HG02840 (cell line): Measurements from ENCODE around the gene RAB36.

Experiments
- ATAC-seq: cut with Tn5 transposase; IDR thresholded peaks from one replicate; pipeline ENCODE4 v1.9.1; 2021; ENCODE audit warnings: mild to moderate bottlenecking, moderate library complexity, moderate number of reproducible peaks; ENCODE audit not compliant: unreplicated experiment, low FRiP score

Gene RAB36

GRCh38 chr22:23108249-23109078 is 36.8 kb upstream of the RAB36 start:
- no peak for ATAC-seq

DNA sequence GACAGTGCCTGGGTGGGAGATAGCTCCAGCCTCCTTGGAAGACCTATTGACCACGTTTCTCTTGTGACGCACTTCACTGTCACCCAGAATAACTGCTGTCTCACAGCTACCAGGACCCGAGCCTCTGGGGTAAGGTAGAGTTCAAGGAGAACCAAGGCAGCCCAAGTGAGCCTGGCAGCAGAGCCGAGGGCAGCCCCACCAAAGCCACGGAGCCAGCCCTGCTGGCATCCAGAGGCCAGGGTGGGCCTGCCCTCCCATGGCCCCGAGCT is 36.3 kb upstream of the RAB36 start:
- ATAC-seq: no peak

DNA sequence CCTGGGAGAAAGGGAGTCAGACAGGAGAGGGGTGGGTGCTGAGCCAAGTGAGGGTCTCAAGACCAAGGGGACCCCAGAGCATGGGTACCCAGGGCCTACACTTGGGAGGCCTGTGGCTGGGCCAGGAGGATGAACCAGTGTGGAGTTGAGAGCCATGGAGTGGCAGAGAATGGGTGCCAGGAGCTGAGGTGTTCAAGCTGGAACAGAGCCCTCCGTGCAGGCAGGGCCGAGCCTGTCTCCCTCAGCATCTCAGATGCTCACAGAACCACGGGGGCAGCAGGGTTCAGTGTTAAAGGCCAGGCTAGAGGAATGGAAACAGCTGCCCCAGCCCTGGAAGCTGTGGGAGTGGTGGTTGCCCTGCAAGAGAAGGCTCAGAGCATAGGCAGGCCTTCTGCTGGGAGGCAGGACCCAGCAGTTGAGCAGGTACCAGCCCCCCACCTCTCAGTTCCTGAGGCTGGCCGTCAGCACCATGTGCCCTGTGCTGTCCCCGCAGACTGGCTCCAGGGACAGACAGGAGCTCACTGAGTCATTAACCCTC is 35.8 kb upstream of the RAB36 start:
- ATAC-seq: no peak

- no peak for ATAC-seq
Measured at GRCh38 chr22:23110190-23110921, 34.9 kb upstream of the RAB36 start.

DNA sequence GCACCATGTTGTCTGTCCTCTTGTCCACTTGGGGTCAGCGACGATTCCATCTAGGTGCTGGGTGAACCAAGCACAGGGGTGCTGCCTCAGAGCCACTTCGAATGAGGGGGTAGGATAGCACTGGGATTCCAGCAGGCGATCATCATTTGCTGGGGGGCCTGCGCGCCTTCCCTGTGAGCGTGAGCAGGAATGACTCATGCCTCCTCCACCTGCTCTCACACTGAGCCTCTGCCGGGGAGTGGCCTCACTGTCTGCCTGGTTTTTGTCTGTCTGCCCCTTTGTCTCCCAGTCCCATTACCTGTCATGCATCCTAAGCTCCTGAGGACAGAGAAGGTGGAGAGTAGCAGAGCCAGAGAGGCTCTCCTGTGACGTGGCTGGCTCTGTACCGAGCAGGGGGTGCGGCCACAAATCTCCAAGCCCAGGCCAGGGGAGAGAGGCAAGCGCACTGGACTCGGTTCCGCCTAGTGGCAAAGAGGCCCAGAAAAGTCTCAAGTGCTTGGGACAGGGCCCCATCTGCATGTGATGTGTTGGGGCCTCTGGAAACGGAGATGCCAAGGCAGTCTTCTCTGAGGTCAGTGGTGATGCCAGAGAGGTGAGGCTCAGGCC is 34.3 kb upstream of the RAB36 start:
- ATAC-seq: no peak

GRCh38 chr22:23112472-23113012 is 32.7 kb upstream of the RAB36 start:
- no peak for ATAC-seq

DNA sequence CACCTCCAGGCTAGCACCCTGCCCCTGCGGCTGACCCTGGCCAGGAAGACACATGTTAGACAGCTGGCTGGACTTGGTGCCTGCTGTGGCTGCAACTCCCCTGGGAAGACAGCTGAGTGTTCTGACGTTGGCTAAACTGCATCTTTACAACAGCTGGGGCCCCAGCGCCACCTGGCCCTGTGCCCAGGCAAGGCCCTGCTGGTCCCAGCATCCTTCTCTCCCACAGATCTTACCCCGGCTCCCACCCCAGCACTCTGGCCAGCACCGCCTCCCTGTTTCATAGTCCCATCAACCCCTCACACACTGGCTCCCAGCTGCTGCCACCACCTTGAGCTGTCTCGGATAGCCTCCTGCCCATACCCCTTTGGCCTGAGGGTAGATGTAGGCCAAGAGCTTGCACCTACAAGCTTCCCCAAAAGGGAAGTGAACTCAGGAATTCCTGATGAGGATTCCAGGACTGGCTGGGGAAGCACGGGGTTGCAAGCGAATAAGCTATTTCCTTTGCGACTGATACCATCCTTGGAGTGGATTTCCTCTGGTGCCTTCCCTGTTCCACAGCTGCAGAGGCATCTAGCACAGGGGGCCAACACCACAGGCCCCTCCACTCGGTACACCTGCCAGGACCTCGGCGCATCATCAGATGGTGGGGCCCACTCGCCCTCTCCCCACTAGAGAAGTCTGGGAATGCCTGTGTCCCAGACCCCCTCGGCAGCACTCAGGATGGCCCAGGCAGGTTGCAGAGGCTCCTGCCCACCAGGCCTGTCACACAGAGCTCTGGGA is 32.0 kb upstream of the RAB36 start:
- ATAC-seq: no peak

DNA sequence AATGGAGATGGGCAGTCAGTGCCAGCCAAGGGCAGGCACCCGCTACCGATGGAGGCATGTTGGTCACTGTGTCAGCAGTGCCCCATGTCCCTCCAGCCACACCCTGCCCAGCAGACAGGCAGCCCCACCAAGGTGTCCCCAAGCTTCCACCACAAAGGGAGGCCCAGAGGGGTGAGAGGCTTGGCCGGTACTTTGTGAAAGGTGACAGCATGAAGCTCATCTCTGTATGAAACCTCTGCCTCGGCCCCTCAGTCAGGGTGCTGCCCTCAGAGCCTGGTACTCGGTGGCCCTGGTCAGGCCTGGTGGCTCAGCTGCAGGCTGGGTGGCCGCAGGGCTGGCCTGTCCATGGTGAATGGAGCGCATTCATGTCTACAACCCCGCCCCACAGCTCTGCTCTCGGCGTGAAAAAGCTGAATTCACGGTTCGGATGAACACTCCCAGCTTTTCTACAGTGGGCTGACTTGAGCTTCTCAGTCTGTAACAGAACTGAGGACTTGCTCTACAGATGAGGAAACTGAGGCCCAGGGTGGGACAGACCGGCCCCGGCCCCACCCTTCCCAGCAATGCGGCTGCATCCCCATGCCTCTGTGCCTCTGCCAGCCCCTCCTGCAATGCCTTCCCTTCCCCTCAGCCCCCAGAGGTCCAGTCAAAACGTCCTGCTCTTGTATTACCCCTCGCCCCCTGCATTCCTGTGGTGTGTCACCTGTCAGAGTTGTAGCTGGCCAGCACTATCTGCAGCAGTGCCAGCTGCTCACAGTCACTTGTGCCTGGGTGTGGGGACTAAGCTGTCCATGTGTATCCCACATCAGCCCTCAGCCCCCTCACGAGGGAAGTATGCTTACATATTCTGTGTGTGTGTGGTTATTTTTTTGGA is 31.2 kb upstream of the RAB36 start:
- ATAC-seq: no peak

- ATAC-seq: no peak
Measured at GRCh38 chr22:23114721-23115020, 30.6 kb upstream of the RAB36 start.

GRCh38 chr22:23115369-23115768 is 29.9 kb upstream of the RAB36 start:
- ATAC-seq: no peak

GRCh38 chr22:23115825-23116494 is 29.3 kb upstream of the RAB36 start:
- no peak for ATAC-seq

DNA sequence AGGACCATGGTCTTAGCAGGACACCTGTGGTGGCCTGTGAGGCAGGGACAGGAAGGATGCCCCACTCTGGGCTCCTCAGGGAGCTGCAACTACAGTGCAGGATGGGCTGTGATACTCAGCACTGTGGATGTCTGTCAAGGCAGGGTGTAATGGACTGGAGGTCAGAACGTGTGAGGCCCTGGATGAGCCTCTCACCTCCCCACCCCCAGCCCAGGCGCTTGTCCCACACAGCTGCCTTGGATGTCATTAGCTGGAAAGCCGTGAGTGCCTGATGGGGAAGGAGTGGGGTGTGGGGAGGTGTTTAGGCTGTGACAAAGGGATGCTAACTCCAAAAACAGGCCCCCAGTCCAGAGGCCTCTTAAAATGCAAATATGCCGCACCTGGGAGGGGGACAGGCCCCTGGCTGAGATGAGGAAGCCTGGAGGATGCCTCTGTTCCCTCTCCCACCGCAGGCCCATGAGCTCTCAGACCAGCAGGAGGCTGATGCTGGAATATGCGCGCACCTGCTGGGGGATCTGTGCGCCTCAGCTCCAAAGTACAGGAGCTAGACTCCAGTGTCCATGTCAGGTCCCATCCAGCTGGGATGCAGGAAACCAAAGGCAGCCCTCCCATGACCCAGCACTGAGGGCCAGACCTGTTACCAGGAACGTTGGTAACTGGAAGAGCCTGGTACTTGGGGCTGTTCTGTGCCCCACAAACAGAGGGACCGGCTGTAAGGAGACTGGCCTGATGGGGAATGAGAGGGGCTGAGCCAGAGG is 28.6 kb upstream of the RAB36 start:
- ATAC-seq: no peak

DNA sequence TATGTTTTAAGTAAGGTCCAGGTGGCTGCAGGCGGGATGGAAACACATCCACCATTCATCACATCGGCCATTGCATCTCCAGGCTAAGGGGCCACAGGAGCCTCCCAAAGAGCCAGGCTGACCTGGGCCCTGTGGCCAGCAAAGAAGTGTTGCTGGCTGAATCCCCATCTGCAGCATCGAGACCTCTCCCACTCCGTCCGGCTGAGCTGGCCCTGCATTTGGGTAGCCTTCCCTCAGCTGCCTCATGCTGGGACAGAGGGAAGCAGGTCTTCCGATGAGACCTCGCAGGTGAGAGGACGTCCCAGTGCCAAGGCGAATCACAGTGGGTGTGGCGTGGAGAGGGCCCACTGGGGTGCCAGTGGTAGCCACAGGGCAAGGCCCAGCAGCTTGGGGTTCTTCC is 28.0 kb upstream of the RAB36 start:
- no peak for ATAC-seq

DNA sequence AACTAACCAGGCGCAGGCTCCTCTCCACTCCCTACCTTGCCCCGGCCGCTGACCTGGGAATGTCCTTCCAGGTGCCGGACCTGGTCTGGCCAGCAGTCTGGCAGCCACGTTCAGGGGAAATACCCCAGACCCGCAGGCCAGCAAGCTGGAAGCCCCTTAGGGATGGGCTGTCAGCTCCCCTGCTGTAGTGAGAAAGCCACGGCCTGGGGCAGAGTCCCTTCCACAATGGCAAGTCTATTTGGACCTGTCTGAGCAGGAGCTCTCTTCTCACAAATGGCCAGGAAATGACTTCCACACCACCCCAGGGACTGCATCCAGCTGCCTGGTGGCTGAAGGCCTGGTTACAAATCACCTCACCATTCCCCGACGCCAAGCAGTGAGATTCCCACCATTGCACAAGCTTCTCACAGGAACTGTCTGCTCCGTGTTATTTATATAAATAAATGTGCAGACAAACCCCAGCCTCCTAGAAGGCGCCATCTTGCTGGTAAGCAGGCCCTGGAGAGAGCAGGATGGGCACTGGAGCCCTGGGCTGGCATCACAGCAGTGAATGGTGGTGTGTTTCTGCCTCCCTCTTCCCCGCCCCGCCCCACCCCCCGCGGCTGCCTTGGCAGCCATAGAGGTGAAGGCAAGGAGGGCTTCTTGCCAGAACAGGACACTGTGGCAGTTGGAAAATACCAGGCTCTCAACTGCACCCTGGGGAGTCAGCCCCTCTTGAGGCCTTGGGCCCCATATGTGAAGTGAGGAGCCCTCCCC is 27.2 kb upstream of the RAB36 start:
- ATAC-seq: no peak

DNA sequence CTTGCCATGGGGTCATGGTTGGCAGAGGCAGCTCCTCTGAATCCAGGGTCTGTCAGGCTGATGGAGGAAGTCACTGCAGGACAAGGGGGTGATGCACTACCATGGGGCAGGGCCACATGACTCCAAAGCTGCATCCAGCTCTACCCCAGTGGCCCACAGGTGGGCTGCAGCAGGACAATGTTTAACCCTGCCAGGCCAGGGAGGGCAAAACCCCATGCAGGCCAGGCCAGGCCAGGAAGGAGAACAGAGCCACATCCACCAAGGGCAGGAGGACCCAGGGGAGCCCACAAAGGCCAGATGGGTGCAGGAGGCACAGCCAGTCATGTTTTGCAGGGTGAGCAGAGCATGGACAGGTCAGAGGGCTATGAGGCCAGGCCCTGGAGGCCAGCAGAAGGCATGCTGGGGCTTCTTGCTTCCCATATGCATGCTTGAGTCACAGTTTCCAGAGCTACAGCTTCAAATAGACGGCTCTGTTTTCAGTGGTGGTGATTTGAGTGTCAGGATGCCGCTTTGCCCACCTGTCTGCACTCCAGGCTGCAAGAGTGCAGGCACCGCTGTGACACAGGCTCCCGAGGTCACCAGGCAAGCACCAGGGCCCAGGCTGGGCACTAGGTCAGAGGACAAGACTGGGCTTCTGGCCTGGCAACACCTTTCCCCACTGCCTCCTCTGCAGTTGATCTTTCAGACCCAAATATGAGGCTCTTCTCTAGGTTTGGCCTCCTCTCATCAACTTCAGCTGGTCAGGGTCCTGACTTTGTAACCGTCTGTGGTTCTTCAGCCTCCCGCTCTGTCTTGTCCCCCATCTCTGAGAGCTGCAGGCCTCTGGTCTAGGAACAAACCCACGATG is 26.4 kb upstream of the RAB36 start:
- ATAC-seq: no peak

DNA sequence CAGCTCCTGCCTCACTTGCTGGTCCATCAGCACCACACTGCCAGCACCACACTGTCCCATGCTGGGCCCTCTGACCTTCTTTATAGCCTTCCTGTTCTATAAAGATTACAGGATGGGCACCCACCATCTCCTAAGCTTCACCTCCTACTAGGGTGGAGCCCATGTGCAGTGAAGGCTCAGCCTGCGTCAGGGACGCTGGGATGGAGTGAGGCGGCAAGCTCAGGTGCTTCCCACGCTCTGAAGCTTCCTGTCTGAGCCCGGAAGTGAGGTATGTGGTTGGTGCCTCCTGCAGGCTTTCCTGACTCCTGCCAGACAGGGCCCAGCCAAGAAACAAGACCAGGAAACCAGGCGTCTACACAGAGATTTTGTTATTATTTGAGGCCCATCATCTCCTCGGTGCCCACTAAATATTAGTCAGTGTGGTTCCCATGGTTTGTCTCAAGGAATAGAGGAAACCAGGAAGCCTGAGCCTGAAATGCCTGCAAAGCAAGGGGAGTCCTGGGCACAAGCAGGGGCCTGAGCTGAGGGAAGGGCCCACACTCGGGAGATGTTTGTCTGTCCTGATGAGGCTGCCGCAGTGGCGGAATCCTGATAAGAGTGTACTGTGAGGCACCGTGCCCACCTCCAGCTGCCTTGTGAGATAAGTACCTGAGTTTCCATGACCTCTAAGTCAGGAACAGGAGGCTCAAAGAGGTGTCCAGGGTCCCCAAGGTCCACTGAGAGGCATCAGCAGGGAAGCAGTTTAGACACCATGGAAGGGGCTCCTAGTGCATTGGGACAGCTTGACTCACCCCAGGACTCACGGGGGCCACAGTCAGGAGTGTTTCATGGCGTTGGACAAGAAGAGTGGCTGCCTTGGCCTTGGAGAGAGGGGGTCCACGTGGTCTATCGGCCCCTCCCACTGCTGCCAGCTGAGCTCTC is 25.5 kb upstream of the RAB36 start:
- ATAC-seq: no peak
